Measurements from ENCODE around the gene ROBO2.

ROBO2 gene

DNA sequence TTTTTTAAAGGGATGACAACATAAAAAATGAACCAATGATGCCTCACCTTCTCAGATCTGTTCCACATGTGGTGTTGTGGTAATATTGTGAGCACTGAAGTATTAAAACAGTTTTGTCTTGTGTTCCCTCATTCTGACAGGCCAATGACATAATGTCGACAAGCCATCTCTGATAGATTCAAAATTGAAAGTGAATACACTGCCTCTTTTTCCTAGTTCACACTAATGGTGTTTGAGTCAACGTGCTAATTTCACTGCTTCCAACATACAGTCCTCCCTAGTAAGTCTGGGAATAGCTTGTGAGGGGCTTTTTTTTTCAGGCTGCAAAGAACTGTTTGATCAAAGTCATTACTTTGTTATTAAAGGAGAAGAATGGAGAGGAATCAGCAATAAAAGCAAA lies 82.8 kb downstream of the ROBO2 start:
- DNase-seq: no peak

GRCh38 chr3:77125966-77126365 lies 86.1 kb downstream of the ROBO2 start:
- no peak for DNase-seq

- no peak for DNase-seq
These were observed 94.9 kb downstream of the ROBO2 start for GRCh38 chr3:77134769-77135168.

- no peak for DNase-seq
These were observed 97.7 kb downstream of the ROBO2 start for GRCh38 chr3:77137559-77137958.

DNA sequence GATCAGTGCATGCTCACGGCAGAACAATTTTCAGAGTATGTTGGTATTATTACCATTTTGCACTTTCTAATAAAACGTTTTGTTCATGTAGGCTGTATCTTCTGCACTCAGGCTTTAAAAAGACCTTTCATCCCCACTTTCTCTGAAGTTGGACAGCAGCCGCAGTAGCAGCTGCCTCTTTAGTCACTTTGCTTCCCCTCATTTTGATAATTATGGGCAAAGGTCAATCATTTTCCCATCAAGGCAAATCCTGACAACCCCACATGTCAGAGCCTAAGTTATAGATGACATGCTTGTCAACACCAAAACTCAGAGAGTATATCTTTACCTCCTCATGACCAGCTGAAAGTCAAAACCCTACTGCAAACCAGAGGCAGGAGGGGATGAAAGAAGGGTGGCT lies 99.7 kb downstream of the ROBO2 start:
- no peak for DNase-seq

- DNase-seq: no peak
These were observed 101.5 kb downstream of the ROBO2 start for GRCh38 chr3:77141423-77141822.

DNA sequence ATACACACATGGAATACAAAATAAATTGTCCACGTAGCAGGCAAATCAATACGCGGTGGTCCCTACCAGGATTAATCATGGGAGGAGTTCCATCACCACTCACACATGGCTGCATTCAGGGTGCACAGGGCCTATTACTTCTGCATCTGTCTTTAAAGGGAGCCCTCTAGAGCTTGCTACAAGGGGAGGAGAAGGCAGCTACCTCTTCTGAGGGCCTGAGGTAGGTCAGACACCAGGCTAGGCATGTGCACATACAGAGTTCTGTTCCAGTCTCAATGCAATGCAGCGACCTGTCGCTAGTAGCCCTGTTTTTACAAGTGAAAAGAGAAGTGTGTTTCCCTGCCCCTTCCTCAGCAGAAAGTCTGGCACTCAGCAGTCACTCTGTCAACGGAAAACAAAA lies 102.7 kb downstream of the ROBO2 start:
- DNase-seq: no peak

DNA sequence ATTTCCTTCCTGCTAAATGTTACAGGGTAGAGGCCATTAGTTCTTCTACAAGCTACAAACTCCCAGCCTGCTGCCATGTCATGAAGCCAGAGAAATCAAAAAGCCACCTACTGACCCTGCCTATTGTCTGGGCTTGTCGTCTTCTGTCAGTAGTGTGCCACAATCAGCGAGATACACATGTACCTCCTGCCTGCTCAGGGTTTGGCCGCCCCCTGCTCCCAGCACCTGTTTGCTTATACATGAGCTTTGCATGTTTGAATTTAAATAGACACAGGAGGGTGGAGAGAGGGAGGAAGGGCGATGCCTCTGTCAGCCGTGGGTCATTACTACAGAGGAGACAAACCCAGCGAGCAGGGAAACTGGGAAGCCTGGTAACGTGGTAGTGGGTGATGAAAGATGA lies 106.1 kb downstream of the ROBO2 start:
- no peak for DNase-seq

- no peak for DNase-seq
These were observed 108.1 kb downstream of the ROBO2 start for GRCh38 chr3:77147836-77148578.

GRCh38 chr3:77149382-77149781 lies 109.5 kb downstream of the ROBO2 start:
- no peak for DNase-seq

- DNase-seq: no peak
These were observed 110.1 kb downstream of the ROBO2 start for GRCh38 chr3:77150028-77150427.

DNA sequence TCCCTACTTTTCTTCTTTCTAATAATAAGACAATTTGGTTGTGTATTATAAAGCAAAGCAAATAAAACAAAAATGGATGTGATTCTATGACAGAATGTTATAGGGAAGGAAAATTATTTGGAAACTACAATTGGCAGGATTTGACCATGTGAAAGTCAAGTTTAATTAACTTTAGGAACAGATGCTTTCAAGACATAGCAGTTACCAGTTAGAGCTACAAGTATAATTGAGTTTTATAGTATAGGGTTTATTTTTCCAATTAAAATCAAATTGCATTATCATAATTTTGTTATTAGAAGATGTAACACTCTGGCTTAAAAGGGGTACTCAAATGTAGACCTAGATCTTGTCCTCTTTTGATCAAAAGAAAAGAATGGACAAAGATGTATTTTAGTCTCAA lies 110.9 kb downstream of the ROBO2 start:
- no peak for DNase-seq

- no peak for DNase-seq
These were observed 119.1 kb downstream of the ROBO2 start for GRCh38 chr3:77158730-77159581.

DNA sequence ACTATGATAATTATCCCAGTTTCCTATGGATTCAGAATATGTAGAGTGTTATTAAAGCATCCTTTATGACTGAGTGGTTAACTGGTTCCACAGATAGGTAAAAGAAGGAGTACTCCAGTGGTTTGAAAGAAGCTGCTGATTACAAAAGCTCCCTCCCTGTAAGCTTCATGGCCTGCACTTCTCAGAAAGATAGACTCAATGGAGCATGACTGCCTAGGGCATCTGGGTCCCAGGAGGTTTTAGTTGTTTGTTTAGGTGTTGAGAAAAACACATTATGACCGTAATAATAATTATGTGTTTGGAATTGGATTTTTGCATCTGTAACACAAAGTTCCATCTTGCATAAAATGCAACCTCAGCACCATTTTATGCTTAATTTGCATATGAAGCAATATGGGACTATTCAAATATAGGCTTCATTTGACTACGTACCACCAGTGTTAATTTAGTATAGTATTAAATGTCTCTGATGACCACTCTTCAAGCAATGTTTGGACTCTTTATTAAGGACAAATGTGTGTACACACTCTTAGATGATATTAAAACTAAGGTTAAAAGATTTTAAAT lies 121.1 kb downstream of the ROBO2 start:
- DNase-seq: no peak

DNA sequence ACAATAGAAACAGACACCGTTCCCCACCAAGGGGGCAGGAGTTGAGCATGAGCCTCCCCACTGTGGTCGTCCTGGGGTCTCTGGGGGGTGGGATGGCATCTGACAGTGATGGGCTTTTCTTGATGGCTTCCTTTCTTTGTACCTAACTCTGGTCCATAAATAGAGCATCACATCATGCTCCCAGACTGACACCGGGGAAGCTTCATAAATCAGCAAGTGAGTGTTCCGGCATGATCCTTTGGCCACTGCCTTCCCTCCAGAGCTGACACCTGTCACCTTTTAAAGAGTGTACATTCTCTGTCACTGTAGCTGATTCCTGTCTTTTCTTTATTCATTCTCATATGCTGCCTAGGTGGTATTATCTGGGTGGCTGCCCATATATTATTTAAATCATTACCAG lies 129.9 kb downstream of the ROBO2 start:
- DNase-seq: no peak

DNA sequence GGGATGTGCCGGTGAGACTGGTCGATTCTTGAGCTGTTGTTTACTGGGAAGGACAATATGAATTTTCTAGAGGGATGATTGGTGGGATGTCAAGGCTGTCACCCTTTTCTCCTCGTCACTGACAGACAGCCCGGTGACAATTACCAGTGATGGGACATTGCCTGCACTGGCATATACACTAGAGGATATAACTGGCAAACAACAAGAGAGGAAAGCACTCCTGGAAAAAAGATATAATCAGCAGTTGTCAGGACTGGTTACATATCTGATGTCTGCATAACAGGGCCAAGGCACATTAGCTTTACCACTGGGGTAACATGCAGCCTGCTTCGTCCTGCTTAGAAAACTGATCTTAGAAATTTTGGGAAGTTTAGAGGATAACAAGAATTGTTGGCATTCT lies 131.1 kb downstream of the ROBO2 start:
- no peak for DNase-seq

GRCh38 chr3:77179762-77180161 lies 139.9 kb downstream of the ROBO2 start:
- DNase-seq: no peak

- DNase-seq: no peak
These were observed 142.4 kb downstream of the ROBO2 start for GRCh38 chr3:77182341-77182740.

DNA sequence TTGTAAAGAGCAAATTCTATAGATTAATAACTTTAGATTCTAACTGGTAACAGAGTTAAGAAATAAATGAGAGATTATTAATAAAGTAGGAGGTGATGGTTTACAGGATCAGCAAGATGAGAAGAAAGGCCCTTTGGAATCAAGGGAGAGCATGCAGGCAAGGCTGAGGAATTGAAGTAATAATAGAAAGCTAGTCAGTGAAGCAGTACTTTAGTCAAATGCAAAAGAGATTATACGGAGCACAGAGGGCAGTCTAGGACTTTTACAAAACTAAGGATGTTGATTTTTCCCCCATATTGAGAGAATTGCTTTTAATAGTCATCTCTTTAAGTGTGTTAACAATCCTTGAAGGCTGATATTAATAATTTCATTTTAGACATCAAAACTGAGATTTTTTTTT lies 146.4 kb downstream of the ROBO2 start:
- no peak for DNase-seq

DNA sequence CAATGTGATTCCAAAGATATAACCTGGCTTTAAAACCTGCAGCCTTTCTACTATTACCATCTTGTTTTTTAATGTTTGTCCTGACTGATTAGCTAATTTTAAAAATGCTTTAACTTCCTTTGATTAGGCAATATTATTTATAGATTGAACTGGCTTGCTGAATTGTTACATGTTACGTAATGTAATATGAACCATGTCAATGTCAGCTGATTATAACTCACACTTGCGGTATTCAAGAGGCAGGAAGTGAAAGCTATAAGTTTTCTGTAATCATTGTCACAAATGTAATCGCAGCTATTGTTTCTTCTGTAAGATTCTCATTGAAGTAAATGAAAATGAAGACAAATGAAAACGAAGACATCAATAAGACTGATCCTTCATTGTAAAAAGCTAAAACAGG lies 146.8 kb downstream of the ROBO2 start:
- DNase-seq: no peak

GRCh38 chr3:77188210-77188609 lies 148.3 kb downstream of the ROBO2 start:
- no peak for DNase-seq

- no peak for DNase-seq
These were observed 149.4 kb downstream of the ROBO2 start for GRCh38 chr3:77189258-77189657.

DNA sequence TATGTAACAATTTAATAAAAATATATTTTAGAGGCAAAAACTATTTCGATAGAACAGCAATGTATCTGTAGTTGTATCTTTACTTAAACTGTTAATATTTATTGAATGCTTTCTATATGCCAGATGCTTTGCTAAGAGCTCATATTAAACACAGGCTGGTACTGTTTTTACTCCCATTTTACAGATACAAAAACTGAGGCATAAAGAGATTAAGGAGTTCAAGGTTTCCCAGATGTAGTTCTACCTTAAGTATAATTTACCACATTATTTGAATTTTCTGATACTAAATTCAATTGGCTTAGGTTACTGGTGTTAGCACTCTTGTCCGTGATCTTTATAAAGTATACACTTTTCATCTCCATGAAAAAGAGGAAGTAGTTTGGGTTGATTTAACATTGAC lies 149.8 kb downstream of the ROBO2 start:
- no peak for DNase-seq

DNA sequence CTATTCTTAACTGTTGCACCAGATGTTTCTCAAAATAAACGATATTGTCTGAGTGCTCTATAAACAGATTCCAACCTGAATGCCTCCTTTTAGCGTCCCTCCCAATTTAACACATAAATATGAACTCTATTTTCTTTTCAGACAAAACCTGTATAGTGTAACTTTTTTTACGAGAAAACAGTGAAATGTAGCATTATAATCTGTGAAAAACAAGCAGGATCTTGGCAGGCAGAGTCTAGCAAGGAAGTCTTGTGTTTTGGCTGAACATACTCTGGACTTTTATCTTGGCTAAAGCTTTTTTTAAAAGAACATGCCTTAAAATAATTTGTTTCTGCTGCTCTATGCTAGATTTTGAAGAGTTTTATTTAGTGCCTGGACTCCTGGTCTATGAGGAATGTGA lies 150.5 kb downstream of the ROBO2 start:
- no peak for DNase-seq
